K562 (cell line): ENCODE data around the gene ID1. TPM values are rescaled to one million over a fixed set of nuclear protein-coding genes. Genes with fewer than 3 reads are reported as not detected.

Experiments used
- ARID1B ChIP-seq: fragments of 450-650 bp; IDR thresholded peaks from 2 replicates; pipeline ENCODE4 v1.6.1; 2016; ENCODE audit warnings: antibody characterized with exemption, mild to moderate bottlenecking, inconsistent platforms
- ATF7 ChIP-seq: fragments of 450-650 bp; IDR thresholded peaks from 2 replicates; pipeline ENCODE4 v1.7.1; 2014; ENCODE audit warnings: mild to moderate bottlenecking, moderate library complexity
- BRD4 ChIP-seq: fragments of 200-600 bp; sonication (generic); IDR thresholded peaks from 2 replicates; pipeline ENCODE4 v1.6.1; 2017; ENCODE audit warnings: inconsistent platforms
- CBX1 ChIP-seq: sonication (generic); IDR thresholded peaks from 2 replicates; pipeline ENCODE4 v1.6.1; 2016; ENCODE audit warnings: antibody characterized with exemption, low read depth, mild to moderate bottlenecking
- HLTF ChIP-seq: fragments of 450-650 bp; IDR thresholded peaks from 2 replicates; pipeline ENCODE4 v1.6.1; 2016
- JUNB ChIP-seq: fragments of 450-650 bp; formaldehyde crosslinking; conservative IDR thresholded peaks from 2 replicates; pipeline ENCODE4 v1.4.0; 2020; ENCODE audit warnings: mild to moderate bottlenecking
- KDM1A ChIP-seq, 2 experiments: fragments of 450-650 bp; IDR thresholded peaks; 2 replicates each; pipeline ENCODE4 v1.6.1; 2016; ENCODE audit warnings: mild to moderate bottlenecking in 2 of 2
- MAZ ChIP-seq, 2 experiments: fragments of 450-650 bp in 1 of 2; sonication (generic) in 1 of 2; formaldehyde crosslinking; IDR thresholded peaks in 1 of 2; conservative IDR thresholded peaks in 1 of 2; 2 replicates each; pipeline versions ENCODE4 v1.4.0 to v1.5.0; 2020; ENCODE audit warnings: mild to moderate bottlenecking in 1 of 2, missing genetic modification reagents in 1 of 2
- NCOA2 ChIP-seq, 2 experiments: fragments of 450-650 bp; IDR thresholded peaks; 2 replicates each; pipeline ENCODE4 v1.6.1; 2018; ENCODE audit warnings: mild to moderate bottlenecking in 2 of 2, moderate library complexity in 1 of 2; ENCODE audit not compliant: partially characterized antibody in 2 of 2
- NFE2 ChIP-seq: IDR thresholded peaks from 2 replicates; pipeline ENCODE4 v1.6.1; 2014; ENCODE audit warnings: antibody characterized with exemption, low read depth
- POLR2AphosphoS2 ChIP-seq: IDR thresholded peaks from 2 replicates; pipeline ENCODE4 v1.6.1; 2012; ENCODE audit warnings: low read length, improper control_type of control experiment
- RCOR1 ChIP-seq, 2 experiments: IDR thresholded peaks; 2 replicates each; pipeline ENCODE4 v1.6.1; 2012; ENCODE audit warnings: low read depth in 2 of 2, low read length in 2 of 2, borderline replicate concordance in 1 of 2, improper control_type of control experiment in 1 of 2
- TOE1 ChIP-seq, 2 experiments: fragments of 450-650 bp in 1 of 2; sonication (generic) in 1 of 2; formaldehyde crosslinking in 1 of 2; IDR thresholded peaks; 2 replicates each; pipeline versions ENCODE4 v1.7.1 to v1.8.0; 2016 to 2022; ENCODE audit warnings: borderline replicate concordance in 2 of 2, mild to moderate bottlenecking in 2 of 2, antibody characterized with exemption in 1 of 2, inconsistent platforms in 1 of 2, low read depth in 1 of 2, missing genetic modification reagents in 1 of 2, moderate library complexity in 1 of 2
- XRCC4 ChIP-seq: IDR thresholded peaks from one replicate; pipeline ENCODE4 v1.6.1; 2011; ENCODE audit not compliant: insufficient read depth, insufficient read length; ENCODE audit errors: extremely low read depth
- ZFPM2 ChIP-seq: fragments of 250-450 bp; sonication (Bioruptor Pico); IDR thresholded peaks from 2 replicates; pipeline ENCODE4 v1.5.1; 2022; ENCODE audit warnings: mild to moderate bottlenecking
- ZNF133 ChIP-seq: fragments of 250-450 bp; sonication (Bioruptor Pico); IDR thresholded peaks from 2 replicates; pipeline ENCODE4 v1.4.0; 2020; ENCODE audit warnings: mild to moderate bottlenecking
- ZNF24 ChIP-seq: fragments of 450-650 bp; IDR thresholded peaks from 2 replicates; pipeline ENCODE4 v1.6.1; 2016
- polyA plus RNA-seq, 8 experiments: library from polyadenylated mRNA; depleted of rRNA in 4 of 8; stranded (reverse) in 5 of 8; unstranded in 3 of 8; fragments of >200 nt; fragmentation: Nextera tagmentation in 2 of 8; fragmentation: Illumina TruSeq in 1 of 8; extraction: Ambion mirVana in 2 of 8; extraction: Trizol in 1 of 8; gene quantifications; 2 replicates each; pipeline versions ENCODE4 v1.2.1 to v1.2.3, GENCODE V29; 2011 to 2014; ENCODE audit warnings: inconsistent platforms in 1 of 8, missing spikeins in 1 of 8
- total RNA-seq, 7 experiments: library from RNA; depleted of rRNA in 6 of 7; stranded (reverse); fragments of >200 nt in 6 of 7; fragmentation: Illumina TruSeq in 2 of 7; extraction: Trizol in 2 of 7; gene quantifications; 2 replicates each; pipeline versions ENCODE4 v1.2.1 to v1.2.3, GENCODE V29; 2011 to 2021; ENCODE audit warnings: low replicate concordance in 1 of 7
- TF ChIP-seq, protein P1 (sequence below), 2 experiments: fragments of 250-450 bp in 1 of 2; fragments of 450-650 bp in 1 of 2; sonication (Bioruptor Pico) in 1 of 2; IDR thresholded peaks; 2 replicates each; pipeline versions ENCODE4 v1.6.1 to v1.8.0; 2016 to 2021; ENCODE audit warnings: mild to moderate bottlenecking in 2 of 2, moderate library complexity in 2 of 2, missing compliant biosample characterization in 1 of 2, missing genetic modification characterization in 1 of 2
- TF ChIP-seq, protein P2 (sequence below): sonication (generic); formaldehyde crosslinking; IDR thresholded peaks from 2 replicates; pipeline ENCODE4 v1.8.1; 2023; ENCODE audit warnings: mild to moderate bottlenecking, missing genetic modification reagents
- TF ChIP-seq, protein P3 (sequence below), 2 experiments: fragments of 450-650 bp; conservative IDR thresholded peaks; 2 replicates each; pipeline ENCODE4 v1.6.1; 2017; ENCODE audit warnings: mild to moderate bottlenecking in 2 of 2, moderate library complexity in 2 of 2
- TF ChIP-seq, protein P4 (sequence below): sonication (generic); formaldehyde crosslinking; IDR thresholded peaks from 2 replicates; pipeline ENCODE4 v1.8.0; 2023; ENCODE audit warnings: mild to moderate bottlenecking, missing genetic modification reagents

Gene ID1
- total and polyA plus RNA-seq, 9 of the 15 experiments (the other 6 are each of a cell fraction or from before 2014, with no cell fraction given), result 1.4 to 358 (median 65.0) TPM

DNA sequence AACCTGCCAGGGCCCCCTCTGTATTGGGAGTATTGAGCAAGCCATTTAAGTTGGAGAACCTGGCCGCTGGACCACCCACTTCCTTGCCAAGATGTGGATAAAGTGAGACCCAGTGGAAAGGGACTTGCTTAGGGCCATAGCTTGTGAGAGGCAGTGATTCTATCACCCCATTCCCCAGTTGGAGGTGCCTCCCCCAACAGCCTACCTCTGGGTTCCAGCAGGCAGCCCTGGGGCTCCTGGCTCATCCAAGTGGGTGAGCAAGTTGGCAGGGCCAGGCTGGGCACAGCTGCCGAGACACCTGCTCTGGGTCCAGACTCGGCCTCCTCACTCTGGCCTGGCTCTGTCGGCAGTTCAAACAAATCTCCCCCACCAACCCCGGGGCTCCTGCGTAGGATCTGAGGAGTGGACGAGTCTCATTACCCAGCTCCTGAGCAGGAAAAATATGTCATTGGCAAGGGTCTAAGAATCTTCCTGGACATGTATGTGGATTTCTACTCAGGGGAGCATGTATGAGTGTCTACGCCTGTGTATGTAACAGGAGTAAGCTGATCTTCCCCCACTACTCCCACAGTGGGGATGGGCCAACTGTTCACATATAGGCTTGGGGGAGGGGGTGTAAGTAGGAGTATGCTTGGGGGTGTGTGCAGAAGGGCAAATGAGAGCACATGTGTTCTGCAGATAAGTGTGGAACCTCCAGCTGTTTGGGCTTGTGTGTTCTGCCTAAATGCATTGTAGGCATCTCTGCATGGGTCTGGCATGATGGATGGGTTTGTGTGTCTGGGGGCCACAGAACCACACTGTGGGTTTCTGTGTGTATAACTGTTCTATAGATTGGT lies 1.9 kb downstream of the ID1 start (continued):
- TF ChIP-seq MAZ (CRISPR knock-in tag; conservative IDR thresholded peaks at IDR 0.05 in 1 of 2, IDR thresholded peaks at IDR 0.05 in 1 of 2), result peak in 1 of 2 experiments; percentile 77; a peak in 3 of 4 replicates
- TF ChIP-seq CBX1, result 0 out of 2 replicates have a peak, but pooled peaks have one; percentile 51
- TF ChIP-seq NFE2, result no peak
- TF ChIP-seq XRCC4, result no peak
- no peak for TF ChIP-seq JUNB
- peak; percentile 65 to 89 for TF ChIP-seq KDM1A (IDR thresholded peaks at IDR 0.05)
- TF ChIP-seq RCOR1 (IDR thresholded peaks at IDR 0.05; ENCODE audit: borderline replicate concordance in 1 of 2, low read depth in 2 of 2, low read length in 2 of 2), result peak in 1 of 2 experiments; percentile 75; a peak in 1 of 4 replicates
- peak; percentile 42; the same call in 1 of the 2 replicates for TF ChIP-seq ATF7
- TF ChIP-seq, protein P1, sequence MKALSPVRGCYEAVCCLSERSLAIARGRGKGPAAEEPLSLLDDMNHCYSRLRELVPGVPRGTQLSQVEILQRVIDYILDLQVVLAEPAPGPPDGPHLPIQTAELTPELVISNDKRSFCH (CRISPR knock-in tag; IDR thresholded peaks at IDR 0.05), result no peak
- TF ChIP-seq, protein P1 (tag; IDR thresholded peaks at IDR 0.05), result peak; percentile 70; the same call in 1 of the 2 replicates
- peak; percentile 20; the same call in 1 of the 2 replicates for TF ChIP-seq ZNF24
- TF ChIP-seq, protein P2, sequence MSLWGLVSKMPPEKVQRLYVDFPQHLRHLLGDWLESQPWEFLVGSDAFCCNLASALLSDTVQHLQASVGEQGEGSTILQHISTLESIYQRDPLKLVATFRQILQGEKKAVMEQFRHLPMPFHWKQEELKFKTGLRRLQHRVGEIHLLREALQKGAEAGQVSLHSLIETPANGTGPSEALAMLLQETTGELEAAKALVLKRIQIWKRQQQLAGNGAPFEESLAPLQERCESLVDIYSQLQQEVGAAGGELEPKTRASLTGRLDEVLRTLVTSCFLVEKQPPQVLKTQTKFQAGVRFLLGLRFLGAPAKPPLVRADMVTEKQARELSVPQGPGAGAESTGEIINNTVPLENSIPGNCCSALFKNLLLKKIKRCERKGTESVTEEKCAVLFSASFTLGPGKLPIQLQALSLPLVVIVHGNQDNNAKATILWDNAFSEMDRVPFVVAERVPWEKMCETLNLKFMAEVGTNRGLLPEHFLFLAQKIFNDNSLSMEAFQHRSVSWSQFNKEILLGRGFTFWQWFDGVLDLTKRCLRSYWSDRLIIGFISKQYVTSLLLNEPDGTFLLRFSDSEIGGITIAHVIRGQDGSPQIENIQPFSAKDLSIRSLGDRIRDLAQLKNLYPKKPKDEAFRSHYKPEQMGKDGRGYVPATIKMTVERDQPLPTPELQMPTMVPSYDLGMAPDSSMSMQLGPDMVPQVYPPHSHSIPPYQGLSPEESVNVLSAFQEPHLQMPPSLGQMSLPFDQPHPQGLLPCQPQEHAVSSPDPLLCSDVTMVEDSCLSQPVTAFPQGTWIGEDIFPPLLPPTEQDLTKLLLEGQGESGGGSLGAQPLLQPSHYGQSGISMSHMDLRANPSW (CRISPR knock-in tag), result 0 out of 2 replicates have a peak, but pooled peaks have one; percentile 40
- TF ChIP-seq HLTF, result peak; percentile 28; the same call in 1 of the 2 replicates
- TF ChIP-seq POLR2AphosphoS2, result peak; percentile 99
- TF ChIP-seq BRD4, result no peak
- peak; percentile 48; the same call in 1 of the 2 replicates for TF ChIP-seq TOE1 (IDR thresholded peaks at IDR 0.05; ENCODE audit: borderline replicate concordance)
- no peak for TF ChIP-seq TOE1 (CRISPR knock-in tag; IDR thresholded peaks at IDR 0.05; ENCODE audit: borderline replicate concordance, low read depth)
- TF ChIP-seq, protein P3, sequence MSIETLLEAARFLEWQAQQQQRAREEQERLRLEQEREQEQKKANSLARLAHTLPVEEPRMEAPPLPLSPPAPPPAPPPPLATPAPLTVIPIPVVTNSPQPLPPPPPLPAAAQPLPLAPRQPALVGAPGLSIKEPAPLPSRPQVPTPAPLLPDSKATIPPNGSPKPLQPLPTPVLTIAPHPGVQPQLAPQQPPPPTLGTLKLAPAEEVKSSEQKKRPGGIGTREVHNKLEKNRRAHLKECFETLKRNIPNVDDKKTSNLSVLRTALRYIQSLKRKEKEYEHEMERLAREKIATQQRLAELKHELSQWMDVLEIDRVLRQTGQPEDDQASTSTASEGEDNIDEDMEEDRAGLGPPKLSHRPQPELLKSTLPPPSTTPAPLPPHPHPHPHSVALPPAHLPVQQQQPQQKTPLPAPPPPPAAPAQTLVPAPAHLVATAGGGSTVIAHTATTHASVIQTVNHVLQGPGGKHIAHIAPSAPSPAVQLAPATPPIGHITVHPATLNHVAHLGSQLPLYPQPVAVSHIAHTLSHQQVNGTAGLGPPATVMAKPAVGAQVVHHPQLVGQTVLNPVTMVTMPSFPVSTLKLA (conservative IDR thresholded peaks at IDR 0.05), result peak; percentile 94 to 97
- 0 out of 2 replicates have a peak, but pooled peaks have one; percentile 13 for TF ChIP-seq ZFPM2 (CRISPR knock-in tag)
- TF ChIP-seq, protein P4, sequence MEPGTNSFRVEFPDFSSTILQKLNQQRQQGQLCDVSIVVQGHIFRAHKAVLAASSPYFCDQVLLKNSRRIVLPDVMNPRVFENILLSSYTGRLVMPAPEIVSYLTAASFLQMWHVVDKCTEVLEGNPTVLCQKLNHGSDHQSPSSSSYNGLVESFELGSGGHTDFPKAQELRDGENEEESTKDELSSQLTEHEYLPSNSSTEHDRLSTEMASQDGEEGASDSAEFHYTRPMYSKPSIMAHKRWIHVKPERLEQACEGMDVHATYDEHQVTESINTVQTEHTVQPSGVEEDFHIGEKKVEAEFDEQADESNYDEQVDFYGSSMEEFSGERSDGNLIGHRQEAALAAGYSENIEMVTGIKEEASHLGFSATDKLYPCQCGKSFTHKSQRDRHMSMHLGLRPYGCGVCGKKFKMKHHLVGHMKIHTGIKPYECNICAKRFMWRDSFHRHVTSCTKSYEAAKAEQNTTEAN (CRISPR knock-in tag), result peak; percentile 42; the same call in 1 of the 2 replicates
- peak; percentile 92 for TF ChIP-seq ARID1B
- TF ChIP-seq NCOA2 (IDR thresholded peaks at IDR 0.05; ENCODE audit: partially characterized antibody in 2 of 2), result no peak
- TF ChIP-seq ZNF133 (CRISPR knock-in tag), result no peak
